HL-60 (cell line): ENCODE measurements around the gene MAP3K20.

ENCODE experiments used
- GABPA ChIP-seq: IDR thresholded peaks from 2 replicates; pipeline ENCODE4 v1.6.1; 2012; ENCODE audit warnings: low read depth
- POLR2AphosphoS5 ChIP-seq: IDR thresholded peaks from 2 replicates; pipeline ENCODE4 v1.6.1; 2012; ENCODE audit warnings: low read depth
- SPI1 ChIP-seq: IDR thresholded peaks from 2 replicates; pipeline ENCODE4 v1.6.1; 2012; ENCODE audit warnings: low read depth, mild to moderate bottlenecking, borderline replicate concordance
- TF ChIP-seq, protein P1 (sequence below): IDR thresholded peaks from one replicate; pipeline ENCODE4 v1.5.1; 2011; ENCODE audit warnings: low read length, control low read depth, inconsistent platforms; ENCODE audit not compliant: insufficient read depth
- TF ChIP-seq, protein P2 (sequence below): IDR thresholded peaks from 2 replicates; pipeline ENCODE4 v1.6.1; 2012; ENCODE audit warnings: low read depth; ENCODE audit not compliant: insufficient replicate concordance

DNA sequence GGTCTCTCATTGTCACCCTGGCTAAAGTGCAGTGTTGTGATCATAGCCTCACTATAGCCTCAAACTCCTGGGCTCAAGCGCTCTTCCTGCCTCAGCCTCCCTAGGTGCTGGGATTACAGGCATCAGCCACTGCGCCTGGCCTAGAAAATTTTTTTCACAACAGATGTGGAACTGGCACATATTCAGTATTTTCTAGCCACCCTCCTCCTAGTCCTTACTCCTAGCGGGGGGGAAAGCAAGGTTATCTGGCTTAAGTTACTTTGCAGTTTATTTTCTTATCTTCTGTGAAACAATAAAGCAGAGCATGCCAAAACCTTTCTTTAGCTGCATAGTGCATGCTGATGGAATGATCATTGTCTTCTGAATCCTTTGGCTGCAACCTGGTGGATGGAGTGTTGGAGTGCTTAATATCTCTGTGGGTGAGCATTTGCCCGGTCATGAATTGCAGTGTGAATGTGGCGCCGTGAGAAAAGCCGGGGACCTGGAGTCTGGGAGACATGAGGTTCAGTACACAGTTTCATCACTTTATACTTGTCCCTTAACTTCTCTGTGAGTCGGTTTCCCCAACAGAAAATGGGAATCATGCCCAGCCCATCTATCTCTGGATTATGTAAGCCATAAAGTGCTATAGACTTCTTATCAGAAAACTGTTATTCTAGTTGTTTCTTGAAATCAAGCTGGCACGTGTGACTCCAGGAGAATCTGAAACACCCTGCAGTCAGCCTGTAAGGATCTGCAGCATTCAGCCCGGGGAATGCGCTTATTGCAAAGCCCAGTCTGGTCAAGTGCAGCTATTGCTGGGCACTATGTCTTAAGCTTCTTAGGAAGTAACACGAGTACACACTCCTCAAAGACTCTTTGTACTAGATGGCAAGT is 38.2 kb upstream of the MAP3K20 start:
- TF ChIP-seq, protein P1, sequence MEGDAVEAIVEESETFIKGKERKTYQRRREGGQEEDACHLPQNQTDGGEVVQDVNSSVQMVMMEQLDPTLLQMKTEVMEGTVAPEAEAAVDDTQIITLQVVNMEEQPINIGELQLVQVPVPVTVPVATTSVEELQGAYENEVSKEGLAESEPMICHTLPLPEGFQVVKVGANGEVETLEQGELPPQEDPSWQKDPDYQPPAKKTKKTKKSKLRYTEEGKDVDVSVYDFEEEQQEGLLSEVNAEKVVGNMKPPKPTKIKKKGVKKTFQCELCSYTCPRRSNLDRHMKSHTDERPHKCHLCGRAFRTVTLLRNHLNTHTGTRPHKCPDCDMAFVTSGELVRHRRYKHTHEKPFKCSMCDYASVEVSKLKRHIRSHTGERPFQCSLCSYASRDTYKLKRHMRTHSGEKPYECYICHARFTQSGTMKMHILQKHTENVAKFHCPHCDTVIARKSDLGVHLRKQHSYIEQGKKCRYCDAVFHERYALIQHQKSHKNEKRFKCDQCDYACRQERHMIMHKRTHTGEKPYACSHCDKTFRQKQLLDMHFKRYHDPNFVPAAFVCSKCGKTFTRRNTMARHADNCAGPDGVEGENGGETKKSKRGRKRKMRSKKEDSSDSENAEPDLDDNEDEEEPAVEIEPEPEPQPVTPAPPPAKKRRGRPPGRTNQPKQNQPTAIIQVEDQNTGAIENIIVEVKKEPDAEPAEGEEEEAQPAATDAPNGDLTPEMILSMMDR: no peak
- TF ChIP-seq, protein P2, sequence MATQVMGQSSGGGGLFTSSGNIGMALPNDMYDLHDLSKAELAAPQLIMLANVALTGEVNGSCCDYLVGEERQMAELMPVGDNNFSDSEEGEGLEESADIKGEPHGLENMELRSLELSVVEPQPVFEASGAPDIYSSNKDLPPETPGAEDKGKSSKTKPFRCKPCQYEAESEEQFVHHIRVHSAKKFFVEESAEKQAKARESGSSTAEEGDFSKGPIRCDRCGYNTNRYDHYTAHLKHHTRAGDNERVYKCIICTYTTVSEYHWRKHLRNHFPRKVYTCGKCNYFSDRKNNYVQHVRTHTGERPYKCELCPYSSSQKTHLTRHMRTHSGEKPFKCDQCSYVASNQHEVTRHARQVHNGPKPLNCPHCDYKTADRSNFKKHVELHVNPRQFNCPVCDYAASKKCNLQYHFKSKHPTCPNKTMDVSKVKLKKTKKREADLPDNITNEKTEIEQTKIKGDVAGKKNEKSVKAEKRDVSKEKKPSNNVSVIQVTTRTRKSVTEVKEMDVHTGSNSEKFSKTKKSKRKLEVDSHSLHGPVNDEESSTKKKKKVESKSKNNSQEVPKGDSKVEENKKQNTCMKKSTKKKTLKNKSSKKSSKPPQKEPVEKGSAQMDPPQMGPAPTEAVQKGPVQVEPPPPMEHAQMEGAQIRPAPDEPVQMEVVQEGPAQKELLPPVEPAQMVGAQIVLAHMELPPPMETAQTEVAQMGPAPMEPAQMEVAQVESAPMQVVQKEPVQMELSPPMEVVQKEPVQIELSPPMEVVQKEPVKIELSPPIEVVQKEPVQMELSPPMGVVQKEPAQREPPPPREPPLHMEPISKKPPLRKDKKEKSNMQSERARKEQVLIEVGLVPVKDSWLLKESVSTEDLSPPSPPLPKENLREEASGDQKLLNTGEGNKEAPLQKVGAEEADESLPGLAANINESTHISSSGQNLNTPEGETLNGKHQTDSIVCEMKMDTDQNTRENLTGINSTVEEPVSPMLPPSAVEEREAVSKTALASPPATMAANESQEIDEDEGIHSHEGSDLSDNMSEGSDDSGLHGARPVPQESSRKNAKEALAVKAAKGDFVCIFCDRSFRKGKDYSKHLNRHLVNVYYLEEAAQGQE: no peak
- TF ChIP-seq POLR2AphosphoS5 (no peak), SPI1 (no peak), GABPA (no peak)
